HG02840 (cell line): ENCODE data around the gene TBX10.
"Not testable (repeated sequence)": the region's sequence is repeated elsewhere in the genome, so short reads cannot be mapped to it uniquely, and the experiment has no call there.

Experiments used
- ATAC-seq: cut with Tn5 transposase; IDR thresholded peaks from one replicate; pipeline ENCODE4 v1.9.1; 2021; ENCODE audit warnings: mild to moderate bottlenecking, moderate library complexity, moderate number of reproducible peaks; ENCODE audit not compliant: unreplicated experiment, low FRiP score

The TBX10 gene

GRCh38 chr11:67646535-67647336, 7.2 kb upstream of the TBX10 start:
- ATAC-seq, result no peak

GRCh38 chr11:67645521-67646461, 6.2 kb upstream of the TBX10 start:
- ATAC-seq, result no peak

- ATAC-seq, result no peak
These were observed 5.2 kb upstream of the TBX10 start for GRCh38 chr11:67644472-67645418.

- no peak for ATAC-seq
These were observed 4.5 kb upstream of the TBX10 start for GRCh38 chr11:67644042-67644441.

GRCh38 chr11:67642173-67643120, 2.9 kb upstream of the TBX10 start:
- ATAC-seq, result no peak

- no peak for ATAC-seq
These were observed 2.0 kb upstream of the TBX10 start for GRCh38 chr11:67641338-67642172.

GRCh38 chr11:67640758-67641337, 1.3 kb upstream of the TBX10 start:
- ATAC-seq, result no peak

GRCh38 chr11:67640021-67640757, 626 bp upstream of the TBX10 start:
- no peak for ATAC-seq

- no peak for ATAC-seq
These were observed 777 bp downstream of the TBX10 start for GRCh38 chr11:67638535-67639437.

GRCh38 chr11:67637441-67637840, 2.1 kb downstream of the TBX10 start:
- not testable (repeated sequence) for ATAC-seq

- no peak for ATAC-seq
These were observed 2.6 kb downstream of the TBX10 start for GRCh38 chr11:67636962-67637361.

GRCh38 chr11:67635231-67635521, 4.4 kb downstream of the TBX10 start:
- no peak for ATAC-seq

- no peak for ATAC-seq
These were observed 5.0 kb downstream of the TBX10 start for GRCh38 chr11:67634366-67635230.

- ATAC-seq, result no peak
These were observed 5.7 kb downstream of the TBX10 start for GRCh38 chr11:67633758-67634365.
